ENCODE data around the gene OCRL. TPM values are rescaled to one million over a fixed set of nuclear protein-coding genes. Genes with fewer than 3 reads are reported as not detected.

OCRL gene
- total and polyA plus RNA-seq, 4 donors: 8.6 to 20.2 (median 14.0) TPM

DNA sequence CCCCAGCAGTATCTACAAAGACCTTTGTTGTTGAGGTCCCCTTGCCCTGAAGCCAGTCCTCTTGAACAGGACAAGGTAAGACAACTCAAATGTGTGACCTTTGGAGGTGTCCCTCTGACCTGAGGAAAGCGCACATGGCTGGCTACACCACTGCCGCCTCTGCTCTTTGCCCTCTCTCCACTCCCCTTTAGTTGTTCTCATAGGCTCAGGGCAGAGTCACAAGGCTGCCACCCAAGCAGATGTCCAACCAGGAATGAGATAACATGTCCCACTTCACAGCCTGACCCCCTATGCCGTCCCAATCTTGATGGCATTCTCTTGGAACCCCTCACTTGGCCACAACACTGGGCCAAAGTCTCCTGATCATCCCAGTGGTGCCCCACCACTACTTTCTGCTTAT is 68.4 kb downstream of the OCRL start:
- no peak overlapping the region for H3K4me3 ChIP-seq
- H3K9ac ChIP-seq (ENCODE audit: insufficient read depth in 1 of 2, low read length in 2 of 2): no peak overlapping the region
- 78 to 100% methylated on average over 3 of the region's 3 CpGs for WGBS, 2 donors
- H3K27ac ChIP-seq (ENCODE audit: low read depth in 1 of 2, low read length in 1 of 2): no peak overlapping the region
- H3K27me3 ChIP-seq (ENCODE audit: control insufficient read depth in 3 of 3, insufficient read depth in 3 of 3, low read length in 2 of 3): peaks cover 0 to 6% (median 0%) of the 10 kb centered on the region in 3 donors
- no peaks in the 10 kb centered on the region for H3K36me3 ChIP-seq (ENCODE audit: control insufficient read depth in 4 of 4, insufficient read depth in 4 of 4, low read length in 4 of 4)
- no peak for DNase-seq
- ATAC-seq (ENCODE audit: insufficient read depth, low FRiP score): no peak
- TF ChIP-seq, protein P1, sequence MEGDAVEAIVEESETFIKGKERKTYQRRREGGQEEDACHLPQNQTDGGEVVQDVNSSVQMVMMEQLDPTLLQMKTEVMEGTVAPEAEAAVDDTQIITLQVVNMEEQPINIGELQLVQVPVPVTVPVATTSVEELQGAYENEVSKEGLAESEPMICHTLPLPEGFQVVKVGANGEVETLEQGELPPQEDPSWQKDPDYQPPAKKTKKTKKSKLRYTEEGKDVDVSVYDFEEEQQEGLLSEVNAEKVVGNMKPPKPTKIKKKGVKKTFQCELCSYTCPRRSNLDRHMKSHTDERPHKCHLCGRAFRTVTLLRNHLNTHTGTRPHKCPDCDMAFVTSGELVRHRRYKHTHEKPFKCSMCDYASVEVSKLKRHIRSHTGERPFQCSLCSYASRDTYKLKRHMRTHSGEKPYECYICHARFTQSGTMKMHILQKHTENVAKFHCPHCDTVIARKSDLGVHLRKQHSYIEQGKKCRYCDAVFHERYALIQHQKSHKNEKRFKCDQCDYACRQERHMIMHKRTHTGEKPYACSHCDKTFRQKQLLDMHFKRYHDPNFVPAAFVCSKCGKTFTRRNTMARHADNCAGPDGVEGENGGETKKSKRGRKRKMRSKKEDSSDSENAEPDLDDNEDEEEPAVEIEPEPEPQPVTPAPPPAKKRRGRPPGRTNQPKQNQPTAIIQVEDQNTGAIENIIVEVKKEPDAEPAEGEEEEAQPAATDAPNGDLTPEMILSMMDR (IDR thresholded peaks at IDR 0.05; ENCODE audit: control extremely low read depth, extremely low read depth): no peak
- H3K4me1 ChIP-seq (ENCODE audit: control insufficient read depth in 5 of 5, insufficient read depth in 5 of 5, low read length in 5 of 5): peaks cover 0 to 4% (median 0%) of the 10 kb centered on the region in 5 donors
- peaks cover 0 to 3% (median 1%) of the 10 kb centered on the region in 4 donors for H3K9me3 ChIP-seq (ENCODE audit: control insufficient read depth in 4 of 4, insufficient read depth in 3 of 4, low read length in 3 of 4)

- Histone ChIP-seq H3K4me1 (ENCODE audit: control insufficient read depth in 5 of 5, insufficient read depth in 5 of 5, low read length in 5 of 5) (peaks cover 0 to under 1% (median 0%) of the 10 kb centered on the region in 5 donors), H3K9ac (ENCODE audit: insufficient read depth in 1 of 2, low read length in 2 of 2) (no peak overlapping the region), H3K27ac (ENCODE audit: low read depth in 1 of 2, low read length in 1 of 2) (no peak overlapping the region), H3K27me3 (ENCODE audit: control insufficient read depth in 3 of 3, insufficient read depth in 3 of 3, low read length in 2 of 3) (peaks cover 0 to 9% (median 0%) of the 10 kb centered on the region in 3 donors), H3K4me3 (no peak overlapping the region), H3K9me3 (ENCODE audit: control insufficient read depth in 4 of 4, insufficient read depth in 3 of 4, low read length in 3 of 4) (peaks cover 0 to 3% (median 1%) of the 10 kb centered on the region in 4 donors), H3K36me3 (ENCODE audit: control insufficient read depth in 4 of 4, insufficient read depth in 4 of 4, low read length in 4 of 4) (no peaks in the 10 kb centered on the region)
- TF ChIP-seq, protein P1 (IDR thresholded peaks at IDR 0.05; ENCODE audit: control extremely low read depth, extremely low read depth): no peak
- DNase-seq (no peak), ATAC-seq (ENCODE audit: insufficient read depth, low FRiP score) (no peak)
- WGBS, 2 donors: 61 to 95% methylated on average over 1 of the region's 1 CpG
Observed at GRCh38 chrX:129609395-129609794, 69.3 kb downstream of the OCRL start.

DNA sequence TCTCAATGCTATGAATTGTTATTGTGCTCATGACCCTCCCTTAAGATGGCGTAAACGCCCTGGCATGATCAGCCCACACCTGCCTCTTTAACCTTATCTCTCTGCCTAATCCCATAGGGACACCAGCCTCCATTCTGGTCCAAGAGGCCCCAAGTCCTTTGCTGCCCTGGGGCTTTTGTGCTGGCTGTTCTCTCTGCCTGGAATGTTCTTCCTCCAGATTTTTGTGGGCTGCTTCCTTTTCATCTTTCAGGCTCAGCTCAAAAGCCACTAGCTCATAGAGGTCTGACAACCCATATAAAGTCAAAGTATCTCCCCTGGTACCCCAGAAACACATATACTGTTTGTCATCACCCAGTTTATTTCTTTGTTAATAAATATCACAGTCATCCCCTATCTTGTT is 72.3 kb downstream of the OCRL start:
- Histone ChIP-seq H3K27ac (ENCODE audit: low read depth in 1 of 2, low read length in 1 of 2) (no peak overlapping the region), H3K9ac (ENCODE audit: insufficient read depth in 1 of 2, low read length in 2 of 2) (no peak overlapping the region), H3K9me3 (ENCODE audit: control insufficient read depth in 4 of 4, insufficient read depth in 3 of 4, low read length in 3 of 4) (peaks cover 0 to 3% (median 1%) of the 10 kb centered on the region in 4 donors), H3K4me1 (ENCODE audit: control insufficient read depth in 5 of 5, insufficient read depth in 5 of 5, low read length in 5 of 5) (no peaks in the 10 kb centered on the region), H3K36me3 (ENCODE audit: control insufficient read depth in 4 of 4, insufficient read depth in 4 of 4, low read length in 4 of 4) (no peaks in the 10 kb centered on the region), H3K27me3 (ENCODE audit: control insufficient read depth in 3 of 3, insufficient read depth in 3 of 3, low read length in 2 of 3) (peaks cover 0 to 9% (median 0%) of the 10 kb centered on the region in 3 donors), H3K4me3 (no peak overlapping the region)
- WGBS, 2 donors: 86 to 100% methylated on average over 2 of the region's 2 CpGs
- ATAC-seq (ENCODE audit: insufficient read depth, low FRiP score) (no peak), DNase-seq (no peak)
- TF ChIP-seq, protein P1 (IDR thresholded peaks at IDR 0.05; ENCODE audit: control extremely low read depth, extremely low read depth): no peak

DNA sequence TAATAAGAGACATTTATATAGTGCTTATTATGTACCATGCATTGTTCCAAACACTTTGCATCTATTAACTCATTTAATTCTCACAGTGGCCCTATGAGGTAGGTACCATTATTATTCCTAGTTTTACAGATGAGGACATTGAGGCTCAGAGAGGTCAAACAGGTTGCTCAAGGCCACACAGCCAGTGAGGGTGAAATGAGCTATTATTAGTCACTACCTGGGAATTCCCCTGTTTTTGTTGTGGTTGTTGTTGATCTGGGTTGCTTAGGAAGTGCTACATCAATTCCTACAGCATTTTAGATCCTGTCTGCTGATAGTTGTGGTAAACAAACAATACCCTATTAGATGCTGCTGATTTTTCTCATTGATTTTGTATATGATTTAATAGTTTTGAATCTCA is 73.5 kb downstream of the OCRL start:
- Histone ChIP-seq H3K4me3 (no peak overlapping the region), H3K4me1 (ENCODE audit: control insufficient read depth in 5 of 5, insufficient read depth in 5 of 5, low read length in 5 of 5) (no peaks in the 10 kb centered on the region), H3K27me3 (ENCODE audit: control insufficient read depth in 3 of 3, insufficient read depth in 3 of 3, low read length in 2 of 3) (peaks cover 0 to 9% (median 0%) of the 10 kb centered on the region in 3 donors), H3K36me3 (ENCODE audit: control insufficient read depth in 4 of 4, insufficient read depth in 4 of 4, low read length in 4 of 4) (no peaks in the 10 kb centered on the region), H3K9me3 (ENCODE audit: control insufficient read depth in 4 of 4, insufficient read depth in 3 of 4, low read length in 3 of 4) (peaks cover 0 to 3% (median 1%) of the 10 kb centered on the region in 4 donors), H3K9ac (ENCODE audit: insufficient read depth in 1 of 2, low read length in 2 of 2) (no peak overlapping the region), H3K27ac (ENCODE audit: low read depth in 1 of 2, low read length in 1 of 2) (no peak overlapping the region)
- no peak for DNase-seq
- TF ChIP-seq, protein P1 (IDR thresholded peaks at IDR 0.05; ENCODE audit: control extremely low read depth, extremely low read depth): no peak
- no peak for ATAC-seq (ENCODE audit: insufficient read depth, low FRiP score)

Data from lung (tissue), 12 donors.